ENCODE results near the gene GPR137.
"Not testable (repeated sequence)": the region's sequence is repeated elsewhere in the genome, so short reads cannot be mapped to it uniquely, and the experiment has no call there.

The GPR137 gene

DNA sequence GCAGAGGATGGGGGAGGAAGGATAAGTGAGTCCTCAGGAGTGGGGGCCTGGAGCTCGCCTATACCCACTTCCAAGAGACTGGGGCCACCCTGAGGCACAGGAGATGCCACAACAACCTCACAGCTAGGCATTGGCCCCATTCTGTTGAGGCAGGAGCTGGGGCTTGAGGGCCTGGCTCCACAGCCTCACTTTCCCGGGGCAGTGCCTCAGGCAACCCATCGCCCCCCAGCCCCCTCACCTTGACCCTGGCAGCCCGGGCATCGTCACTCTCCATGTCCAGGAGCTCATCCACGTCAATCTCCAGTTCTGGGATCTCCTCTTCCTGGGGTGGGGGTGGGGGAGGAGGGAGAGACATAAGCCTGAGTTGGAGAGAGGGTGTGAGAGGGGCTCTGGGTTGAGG is 40.7 kb upstream of the GPR137 start:
- no peak for TF ChIP-seq CTBP1 (IDR thresholded peaks at IDR 0.05; ENCODE audit: borderline replicate concordance)
- TF ChIP-seq FOXA1 (IDR thresholded peaks at IDR 0.05) = no peak
- TF ChIP-seq LEF1 (IDR thresholded peaks at IDR 0.05; ENCODE audit: borderline replicate concordance) = no peak
- TF ChIP-seq FOXM1 (IDR thresholded peaks at IDR 0.05; ENCODE audit: borderline replicate concordance) = no peak
- TF ChIP-seq ARNT (IDR thresholded peaks at IDR 0.05) = no peak
- TF ChIP-seq SUZ12 (IDR thresholded peaks at IDR 0.05) = no peak
- no peak for TF ChIP-seq FOXK2 (IDR thresholded peaks at IDR 0.05)
- no peak for TF ChIP-seq NFRKB (IDR thresholded peaks at IDR 0.05)
- no peak for TF ChIP-seq PKNOX1 (IDR thresholded peaks at IDR 0.05)
- TF ChIP-seq ZNF384 (IDR thresholded peaks at IDR 0.05) = no peak
- no peak for TF ChIP-seq SP1 (IDR thresholded peaks at IDR 0.05)
- TF ChIP-seq TARDBP (IDR thresholded peaks at IDR 0.05) = no peak
- TF ChIP-seq L3MBTL2 (conservative IDR thresholded peaks at IDR 0.05) = no peak
- no peak for TF ChIP-seq ELF4 (IDR thresholded peaks at IDR 0.05)
- CTCF ChIA-PET = interaction anchor here (1.0 kb wide), 1 partner anchor 87 kb away, joined by 4 read pairs; no protein-coding TSS in a partner anchor
- POLR2A ChIA-PET = interaction anchor here (0.9 to 8.9 kb wide), 8 partner anchors 9 to 110 kb away, joined by 3 to 78 read pairs (median 10); partner anchors contain the start of genes DNAJC4, PRDX5 and VEGFB
- DNase-seq (ENCODE audit: extremely low spot score) = no peak

GRCh38 chr11:64245401-64245796 is 40.2 kb upstream of the GPR137 start:
- no peak for TF ChIP-seq FOXM1 (IDR thresholded peaks at IDR 0.05; ENCODE audit: borderline replicate concordance)
- no peak for TF ChIP-seq FOXK2 (IDR thresholded peaks at IDR 0.05)
- no peak for TF ChIP-seq CTBP1 (IDR thresholded peaks at IDR 0.05; ENCODE audit: borderline replicate concordance)
- TF ChIP-seq SUZ12 (IDR thresholded peaks at IDR 0.05) = no peak
- TF ChIP-seq ZNF384 (IDR thresholded peaks at IDR 0.05) = no peak
- TF ChIP-seq PKNOX1 (IDR thresholded peaks at IDR 0.05) = no peak
- TF ChIP-seq TARDBP (IDR thresholded peaks at IDR 0.05) = no peak
- no peak for TF ChIP-seq ELF4 (IDR thresholded peaks at IDR 0.05)
- no peak for TF ChIP-seq BHLHE40 (IDR thresholded peaks at IDR 0.05; ENCODE audit: borderline replicate concordance)
- no peak for TF ChIP-seq NFRKB (IDR thresholded peaks at IDR 0.05)
- POLR2A ChIA-PET = interaction anchor here (0.9 to 8.9 kb wide), 12 partner anchors 9 to 109 kb away, joined by 3 to 78 read pairs (median 8); partner anchors contain the start of genes DNAJC4, ESRRA, NUDT22 and PRDX5
- CTCF ChIA-PET = no interaction called here
- no peak for DNase-seq (ENCODE audit: extremely low spot score)

DNA sequence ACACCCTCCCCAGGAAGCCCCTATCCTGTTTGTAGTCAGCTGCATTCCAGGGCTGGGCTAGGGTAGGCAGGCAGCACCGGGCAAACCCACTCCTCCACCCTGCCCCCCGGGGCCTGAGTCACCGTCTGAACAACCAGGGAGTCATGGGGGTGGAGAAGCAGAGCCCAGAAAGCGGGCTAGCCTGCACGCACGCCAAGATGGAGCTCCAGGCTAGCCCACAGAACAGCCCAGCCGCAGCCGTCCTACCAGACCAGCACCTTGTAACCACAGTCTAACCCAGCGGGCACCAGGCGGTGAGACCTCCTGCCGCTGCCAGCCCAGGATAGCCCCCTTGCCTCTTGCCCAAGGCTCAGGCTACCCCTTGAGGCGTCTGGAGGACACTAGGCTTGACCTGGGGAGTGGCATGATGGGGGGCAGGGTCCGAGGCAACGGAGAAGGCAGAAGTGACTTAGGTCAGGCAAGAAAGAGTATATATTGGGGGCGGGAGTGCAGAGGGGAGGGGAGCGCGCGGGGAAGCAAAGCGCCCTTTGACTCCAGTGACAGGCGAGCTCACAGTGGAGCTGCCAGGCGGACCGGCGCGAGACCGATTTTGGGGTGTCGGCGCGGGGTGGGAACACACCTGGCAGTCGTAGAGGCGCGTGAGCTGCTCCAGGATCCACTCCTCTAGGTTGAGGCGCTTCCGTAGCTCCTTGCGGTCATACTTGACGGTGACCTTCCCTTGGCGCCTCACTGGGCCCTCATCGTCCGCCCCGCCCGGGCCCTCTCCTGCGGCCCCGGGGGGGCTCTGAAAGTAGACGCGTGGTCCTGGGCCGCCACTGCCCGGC is 39.6 kb upstream of the GPR137 start:
- ChIA-PET POLR2A (interaction anchor here (0.8 to 8.9 kb wide), 16 partner anchors 7 to 109 kb away, joined by 3 to 78 read pairs (median 5); partner anchors contain the start of genes DNAJC4, ESRRA, NUDT22 and PRDX5), CTCF (interaction anchor here (0.6 to 0.9 kb wide), 2 partner anchors 41 to 44 kb away, joined by 3 read pairs; no protein-coding TSS in a partner anchor)
- no peak for TF ChIP-seq FOXM1 (IDR thresholded peaks at IDR 0.05; ENCODE audit: borderline replicate concordance)
- TF ChIP-seq HDGF (IDR thresholded peaks at IDR 0.05; ENCODE audit: borderline replicate concordance) = peak; percentile 77; the same call in 1 of the 2 replicates
- DNase-seq (ENCODE audit: extremely low spot score) = no peak

GRCh38 chr11:64246621-64246870 is 39.1 kb upstream of the GPR137 start:
- not testable (repeated sequence) for DNase-seq (ENCODE audit: extremely low spot score)
- POLR2A ChIA-PET = interaction anchor here (0.8 to 8.9 kb wide), 13 partner anchors 8 to 85 kb away, joined by 3 to 78 read pairs (median 7); partner anchors contain the start of genes DNAJC4, ESRRA, NUDT22 and PRDX5
- peak; percentile 32; the same call in 1 of the 2 replicates for TF ChIP-seq FOXM1 (IDR thresholded peaks at IDR 0.05; ENCODE audit: borderline replicate concordance)
- CTCF ChIA-PET = interaction anchor here (0.9 kb wide), 1 partner anchor 42 kb away, joined by 3 read pairs; no protein-coding TSS in a partner anchor

DNA sequence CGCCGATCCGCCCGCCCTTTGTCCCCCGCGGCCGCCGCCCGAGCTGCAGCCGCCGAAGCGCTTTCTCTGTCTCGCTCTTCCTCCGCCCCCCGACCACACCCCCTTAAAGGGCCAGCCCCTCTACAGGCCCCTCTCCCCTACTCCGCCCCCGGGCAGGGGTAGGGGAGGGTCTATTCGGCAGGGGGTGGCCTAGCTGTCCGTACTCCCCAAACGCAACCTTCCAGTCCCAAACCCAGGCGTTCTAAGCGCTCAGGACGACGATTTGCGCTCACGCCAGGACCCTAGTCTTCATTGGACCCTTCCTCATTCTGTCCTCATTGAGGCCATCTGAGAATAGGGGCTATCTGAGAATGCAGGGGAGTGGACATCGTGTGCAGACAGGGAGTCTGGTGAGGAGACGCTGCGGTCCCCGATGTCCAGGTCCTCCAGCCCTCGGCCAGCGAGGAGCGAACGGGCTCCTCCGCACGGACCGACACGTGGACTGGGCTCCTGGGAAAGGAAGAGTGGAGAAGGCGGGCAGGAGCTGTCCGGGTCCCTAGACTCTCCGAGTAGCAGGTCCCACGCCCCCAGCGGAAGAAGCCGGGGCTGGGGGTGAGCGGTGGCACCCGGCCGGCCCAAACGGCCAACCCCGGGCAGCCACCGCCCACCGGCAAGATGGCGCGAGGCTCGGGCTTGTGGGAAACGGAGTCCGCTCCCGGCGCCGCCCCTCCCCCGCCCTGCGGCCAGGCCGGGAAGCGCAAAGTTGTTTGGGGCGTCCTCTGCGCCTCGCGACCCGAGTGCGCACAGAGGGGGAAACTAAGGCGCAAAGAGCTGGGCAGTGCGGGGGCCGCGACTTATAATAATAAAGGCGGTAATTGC is 38.5 kb upstream of the GPR137 start, which contains the start of gene PPP1R14B:
TSS of gene PPP1R14B (minus strand) at position 73 of the 858 bp plus-strand sequence. CDS start 270 bp downstream, outside the sequence.
- 0 out of 2 replicates have a peak, but pooled peaks have one; percentile 10 for TF ChIP-seq LEF1 (IDR thresholded peaks at IDR 0.05; ENCODE audit: borderline replicate concordance)
- no peak for TF ChIP-seq FOXK2 (IDR thresholded peaks at IDR 0.05)
- no peak for TF ChIP-seq CTBP1 (IDR thresholded peaks at IDR 0.05; ENCODE audit: borderline replicate concordance)
- no peak for TF ChIP-seq ZNF384 (IDR thresholded peaks at IDR 0.05)
- peak; percentile 92 for TF ChIP-seq L3MBTL2 (conservative IDR thresholded peaks at IDR 0.05)
- ChIA-PET POLR2A (interaction anchor here (0.8 to 8.9 kb wide), 13 partner anchors 8 to 84 kb away, joined by 3 to 78 read pairs (median 7); partner anchors contain the start of genes DNAJC4, ESRRA, NUDT22 and PRDX5), CTCF (no interaction called here)
- DNase-seq (ENCODE audit: extremely low spot score) = peak; percentile 82

- ChIA-PET POLR2A (interaction anchor here (0.9 to 8.9 kb wide), 8 partner anchors 10 to 62 kb away, joined by 4 to 78 read pairs (median 12); partner anchors contain the start of genes DNAJC4, ESRRA, NUDT22 and STIP1), CTCF (interaction anchor here (2.2 kb wide), 1 partner anchor 57 kb away, joined by 7 read pairs; no protein-coding TSS in a partner anchor)
- no peak for DNase-seq (ENCODE audit: extremely low spot score)
These were observed 37.7 kb upstream of the GPR137 start for GRCh38 chr11:64247729-64248531.

More at GRCh38 chr11:64247729-64248531, 37.7 kb upstream of the GPR137 start:
- TF ChIP-seq PKNOX1 (IDR thresholded peaks at IDR 0.05) (no peak), FOXA1 (IDR thresholded peaks at IDR 0.05) (no peak), NFRKB (IDR thresholded peaks at IDR 0.05) (no peak), FOXM1 (IDR thresholded peaks at IDR 0.05; ENCODE audit: borderline replicate concordance) (no peak)

Data from HEK293T (cell line).